Kidney epithelial cell (primary cell): ENCODE results near the gene CCT7. TPM values are rescaled to one million over a fixed set of nuclear protein-coding genes. Genes with fewer than 3 reads are reported as not detected.

ENCODE experiments used
- DNase-seq: peaks from one replicate; pipeline ENCODE4 v3.0.0-alpha.2; 2010; ENCODE audit warnings: low read depth
- H3K27me3 ChIP-seq: 2 replicates; pipeline ENCODE4 v1.6.0; 2011; ENCODE audit warnings: low read length; ENCODE audit not compliant: control insufficient read depth, insufficient read depth
- H3K36me3 ChIP-seq: 2 replicates; pipeline ENCODE4 v1.5.1; 2011; ENCODE audit warnings: low read length; ENCODE audit not compliant: control insufficient read depth, insufficient read depth
- H3K4me3 ChIP-seq: 2 replicates; pipeline ENCODE4 v1.5.1; 2011; ENCODE audit warnings: low read depth, mild to moderate bottlenecking, control low read depth, low read length
- CTCF ChIP-seq: IDR thresholded peaks from 2 replicates; pipeline ENCODE4 v1.5.1; 2011; ENCODE audit warnings: mild to moderate bottlenecking, moderate library complexity, low read length, control low read depth, inconsistent platforms; ENCODE audit not compliant: insufficient read depth, poor library complexity, severe bottlenecking
- total RNA-seq: library from RNA; depleted of rRNA; stranded (reverse); fragments of >200 nt; gene quantifications from 2 replicates; pipeline ENCODE4 v1.2.3, GENCODE V29; 2015

Gene CCT7
- total RNA-seq, 1 donor from 2014 or later: 277 TPM

- no peak for DNase-seq
- Histone ChIP-seq H3K27me3 (peaks cover 61% of the 10 kb centered on the region), H3K4me3 (no peak overlapping the region), H3K36me3 (no peaks in the 10 kb centered on the region)
- TF ChIP-seq CTCF: no peak
These were observed 57.0 kb downstream of the CCT7 start for GRCh38 chr2:73291093-73291460.

GRCh38 chr2:73291461-73292315 lies 57.6 kb downstream of the CCT7 start:
- no peak for TF ChIP-seq CTCF
- Histone ChIP-seq H3K27me3 (peaks cover 64% of the 10 kb centered on the region), H3K4me3 (no peak overlapping the region), H3K36me3 (no peaks in the 10 kb centered on the region)
- no peak for DNase-seq

GRCh38 chr2:73292316-73292905 lies 58.3 kb downstream of the CCT7 start:
- Histone ChIP-seq H3K27me3 (peaks cover 66% of the 10 kb centered on the region), H3K36me3 (no peaks in the 10 kb centered on the region), H3K4me3 (no peak overlapping the region)
- DNase-seq: no peak
- TF ChIP-seq CTCF: no peak

- DNase-seq: no peak
- peaks cover 69% of the 10 kb centered on the region for H3K27me3 ChIP-seq
- no peak for TF ChIP-seq CTCF
- peak overlapping the region; percentile 27 for H3K4me3 ChIP-seq
- no peaks in the 10 kb centered on the region for H3K36me3 ChIP-seq
These were observed 58.9 kb downstream of the CCT7 start for GRCh38 chr2:73292906-73293533.

GRCh38 chr2:73293534-73294171 lies 59.5 kb downstream of the CCT7 start, which contains the start of gene EGR4:
TSS of gene EGR4 (minus strand) at chr2:73293548. CDS start at chr2:73293317, 231 bp downstream.
- H3K4me3 ChIP-seq: peak within 1 kb of the TSS; percentile 27
- DNase-seq: no peak
- peaks cover 67% of the 10 kb centered on the region for H3K27me3 ChIP-seq
- no peaks in the 10 kb centered on the region for H3K36me3 ChIP-seq
- TF ChIP-seq CTCF: no peak
